HG03460 (cell line): ENCODE measurements around the gene MMP24OS.
A peak's percentile ranks its signal among the peaks of the same experiment; 100 is the strongest.

Experiments used
- ATAC-seq: cut with Tn5 transposase; IDR thresholded peaks from one replicate; pipeline ENCODE4 v1.9.1; 2021; ENCODE audit not compliant: unreplicated experiment

MMP24OS gene

DNA sequence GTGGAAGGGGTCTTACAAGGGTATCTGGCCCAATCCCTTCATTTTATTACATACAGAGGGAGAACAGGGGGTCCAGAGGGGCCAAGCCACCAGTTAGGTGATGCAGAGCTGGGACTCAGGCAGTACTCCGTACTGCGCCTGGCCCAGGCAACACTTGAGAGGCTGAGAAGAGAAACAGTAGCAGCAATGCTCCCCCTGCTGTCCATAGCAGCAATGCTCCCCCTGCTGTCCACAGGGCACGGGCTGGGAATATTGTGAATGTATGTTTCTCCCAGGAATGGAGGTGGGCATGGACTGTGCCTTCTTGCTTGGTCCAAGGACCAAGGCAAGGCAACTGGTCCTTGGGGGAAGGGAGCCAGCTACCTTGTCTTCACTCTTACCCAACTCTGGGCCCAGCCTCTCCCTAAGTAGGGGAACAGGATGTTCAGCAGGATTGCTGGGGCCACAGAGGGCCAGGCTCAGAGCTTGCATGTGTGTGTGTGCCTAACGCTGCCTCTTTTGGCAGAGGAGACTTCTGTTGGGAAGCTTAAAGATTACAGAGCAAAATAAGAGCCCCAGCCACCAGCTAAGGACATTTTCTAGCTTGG lies 29.1 kb upstream of the MMP24OS start:
- ATAC-seq = no peak

GRCh38 chr20:35305682-35306556 lies 28.0 kb upstream of the MMP24OS start:
- ATAC-seq = no peak

GRCh38 chr20:35304956-35305355 lies 27.0 kb upstream of the MMP24OS start:
- no peak for ATAC-seq

- peak; percentile 64 for ATAC-seq
Measured at GRCh38 chr20:35303735-35304491, 26.0 kb upstream of the MMP24OS start.

DNA sequence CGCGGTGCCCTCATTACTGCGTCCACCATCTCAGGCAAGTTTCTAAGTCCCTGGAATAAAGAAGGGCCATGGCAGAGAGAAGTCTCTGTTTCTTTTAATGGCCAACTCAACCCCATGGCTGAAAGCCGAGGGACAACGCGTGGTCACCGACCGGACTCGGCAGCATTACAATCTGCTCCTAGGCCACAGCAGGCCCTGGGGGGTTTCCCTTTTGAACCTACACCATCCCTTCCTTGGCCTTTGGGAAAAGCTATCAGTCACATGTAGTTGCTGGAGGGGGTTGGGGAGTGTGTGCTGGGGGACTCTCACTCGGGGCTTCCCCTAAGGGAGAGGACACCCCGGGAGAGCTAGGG lies 25.4 kb upstream of the MMP24OS start:
- no peak for ATAC-seq

DNA sequence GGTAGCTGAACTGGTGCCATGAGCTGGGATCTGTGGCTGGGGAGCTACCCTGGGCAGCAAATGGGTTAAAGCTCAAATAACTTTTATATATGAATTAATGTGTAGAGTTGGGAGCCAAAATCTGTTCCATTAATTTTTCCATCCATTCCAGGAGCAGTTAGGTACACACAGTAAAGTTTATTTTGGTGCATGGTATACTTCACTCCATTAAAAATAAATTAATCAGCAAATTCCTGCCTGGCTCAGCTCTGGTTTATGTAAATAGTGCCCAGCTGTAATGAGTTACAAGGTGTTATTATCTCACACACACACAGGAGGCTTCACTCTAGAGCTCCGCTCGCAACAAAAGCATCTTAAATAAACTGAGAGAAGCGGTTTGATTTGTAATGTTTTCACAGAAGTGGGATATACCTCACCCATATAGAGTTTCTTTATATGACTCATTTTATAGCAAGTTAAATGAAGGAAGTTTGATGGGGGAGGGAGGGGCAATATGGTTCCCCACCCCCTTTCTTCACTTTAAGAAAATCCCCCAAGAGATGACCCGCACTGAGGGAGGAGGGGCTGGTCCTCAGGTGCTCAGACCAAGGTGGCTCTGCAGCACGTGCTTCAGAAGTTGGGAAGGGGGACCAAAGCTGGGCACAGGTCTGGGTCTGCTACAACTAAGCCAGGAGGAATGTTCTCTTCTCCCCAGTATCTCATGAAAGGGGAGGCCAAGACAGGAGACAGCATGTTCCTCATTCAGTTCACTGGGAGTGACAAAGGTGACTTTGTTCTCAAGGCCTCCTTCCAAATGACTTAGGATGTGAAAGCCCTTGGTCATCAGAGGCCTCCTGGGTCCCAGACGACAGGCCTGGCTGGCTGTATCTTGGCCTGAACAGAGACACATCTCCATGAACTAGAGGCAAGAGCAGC lies 24.8 kb upstream of the MMP24OS start:
- no peak for ATAC-seq

- ATAC-seq = no peak
Measured at GRCh38 chr20:35301426-35301825, 23.5 kb upstream of the MMP24OS start.

DNA sequence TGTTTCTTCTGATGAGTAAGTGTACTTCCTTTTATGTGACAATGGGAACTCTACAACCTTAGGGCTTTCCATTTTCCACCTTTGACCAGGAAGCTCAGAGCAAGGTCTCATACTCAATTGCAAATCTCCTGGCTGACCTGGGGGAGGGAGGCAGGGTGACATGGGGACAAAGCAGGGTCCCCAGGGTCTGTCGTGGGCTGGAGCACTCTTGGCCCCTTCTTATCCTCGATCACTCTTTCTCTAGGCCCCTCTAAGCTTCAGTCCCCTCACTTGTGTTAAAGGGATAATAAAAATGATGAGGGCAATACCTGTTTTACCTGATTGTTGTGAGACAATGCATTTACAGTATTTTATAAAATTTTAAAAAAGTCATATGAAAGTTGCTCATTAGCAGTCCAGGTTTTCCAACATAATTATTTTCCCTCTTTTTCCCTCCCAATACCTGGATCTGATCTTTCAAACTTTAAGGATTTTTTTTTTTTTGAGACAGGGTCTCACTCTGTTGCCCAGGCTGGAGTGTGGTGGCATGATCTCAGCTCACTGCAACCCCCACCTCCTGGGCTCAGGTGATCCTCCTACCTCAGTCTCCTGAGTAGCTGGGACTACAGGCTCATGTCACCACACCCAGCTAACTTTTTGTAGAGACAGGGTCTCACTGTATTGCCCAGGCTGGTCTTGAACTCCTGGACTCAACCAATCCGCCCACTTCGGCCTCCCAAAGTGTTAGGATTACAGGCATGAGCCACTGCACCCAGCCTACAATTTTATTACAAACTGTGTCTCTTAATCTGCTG lies 22.7 kb upstream of the MMP24OS start:
- no peak for ATAC-seq

DNA sequence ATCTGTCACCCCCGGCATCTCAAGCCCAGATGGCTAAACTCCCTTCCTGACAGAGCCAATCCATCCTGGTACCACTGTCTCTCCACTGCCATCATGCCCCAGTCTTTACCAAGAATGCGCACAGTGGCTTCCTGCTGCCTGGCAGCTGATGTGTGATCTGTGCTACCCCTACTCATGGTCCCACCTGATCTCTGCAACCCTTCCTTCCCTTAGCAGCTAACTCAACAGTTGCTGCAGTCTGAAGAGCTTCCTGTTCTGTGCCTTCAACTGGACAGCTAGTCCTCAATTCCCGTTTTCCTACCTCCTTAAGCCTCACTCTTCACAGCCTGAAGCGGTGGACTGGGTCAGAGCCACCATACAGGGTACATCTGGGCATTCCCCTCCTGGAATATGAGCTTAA lies 21.9 kb upstream of the MMP24OS start:
- ATAC-seq = no peak

- no peak for ATAC-seq
Measured at GRCh38 chr20:35298264-35298663, 20.3 kb upstream of the MMP24OS start.

DNA sequence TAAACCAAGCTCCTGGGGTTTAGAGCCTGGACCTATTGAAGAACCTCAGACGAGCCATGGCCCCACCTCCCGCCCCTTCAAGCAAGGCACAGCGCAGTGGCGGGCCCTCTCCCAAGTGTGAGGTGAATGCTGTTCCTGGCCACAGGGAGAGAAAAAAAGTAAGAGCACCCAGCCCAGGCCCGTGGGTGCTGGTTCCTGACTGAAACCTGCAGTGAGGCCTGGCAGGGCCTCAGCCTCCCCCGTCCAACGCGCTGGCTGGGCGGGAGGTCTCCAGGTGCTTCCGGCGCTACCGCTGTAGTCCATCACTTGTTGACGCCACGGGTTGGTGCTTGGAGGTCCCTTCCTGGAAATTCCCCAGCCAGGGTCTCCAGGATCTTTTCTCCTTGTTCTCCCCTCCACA lies 19.8 kb upstream of the MMP24OS start:
- ATAC-seq = no peak

- no peak for ATAC-seq
Measured at GRCh38 chr20:35297155-35297554, 19.2 kb upstream of the MMP24OS start.

- ATAC-seq = no peak
Measured at GRCh38 chr20:35296101-35296554, 18.2 kb upstream of the MMP24OS start.

GRCh38 chr20:35295674-35296073 lies 17.8 kb upstream of the MMP24OS start:
- ATAC-seq = no peak

- no peak for ATAC-seq
Measured at GRCh38 chr20:35295058-35295457, 17.1 kb upstream of the MMP24OS start.

- no peak for ATAC-seq
Measured at GRCh38 chr20:35294293-35294685, 16.4 kb upstream of the MMP24OS start.

DNA sequence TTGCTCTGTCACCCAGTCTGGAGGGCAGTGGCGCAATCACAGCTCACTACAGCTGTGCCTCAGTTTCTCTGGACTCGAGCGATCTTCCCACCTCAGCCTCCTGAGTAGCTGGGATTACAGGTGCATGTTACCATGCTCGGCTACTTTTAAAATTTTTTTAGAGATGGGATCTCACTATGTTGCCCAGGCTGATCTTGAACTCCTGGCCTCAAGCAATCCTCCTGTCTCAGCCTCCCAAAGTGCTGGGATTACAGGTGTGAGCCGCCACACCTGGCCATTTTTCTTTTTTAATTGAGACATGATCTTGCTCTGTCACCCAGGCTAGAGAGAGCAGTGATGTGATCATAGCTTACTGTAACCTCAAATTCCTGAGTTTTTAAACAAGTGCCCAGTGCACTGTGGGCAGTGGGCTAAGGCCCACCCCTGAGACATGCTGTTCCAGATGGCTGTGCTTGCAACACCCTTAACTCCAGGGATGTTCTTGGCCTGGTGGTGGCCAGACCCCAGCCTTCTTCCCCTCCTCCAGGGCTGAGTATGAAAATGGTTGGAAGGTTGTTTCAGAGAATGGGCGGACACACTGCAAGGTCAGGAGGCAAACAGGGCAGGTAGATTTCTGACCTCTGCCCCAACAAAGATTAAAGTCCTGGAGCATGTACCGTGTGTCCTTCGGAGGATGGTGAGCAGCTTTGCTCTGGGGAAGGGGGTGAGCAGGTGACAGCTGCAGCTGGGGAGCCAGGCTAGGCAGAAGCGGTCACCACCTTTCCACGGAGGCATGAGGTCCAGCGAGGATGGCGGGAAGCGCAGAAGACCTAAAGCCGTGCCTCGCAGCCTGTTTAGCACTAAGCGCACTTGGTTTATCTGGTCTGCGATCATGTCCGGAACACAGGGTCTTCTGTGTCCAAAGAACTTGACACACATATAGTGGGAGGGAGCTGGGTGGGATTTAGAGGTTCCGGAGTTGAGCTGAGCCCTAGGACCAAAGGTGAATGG lies 15.7 kb upstream of the MMP24OS start:
- ATAC-seq = no peak

GRCh38 chr20:35292504-35293285 lies 14.8 kb upstream of the MMP24OS start:
- no peak for ATAC-seq
